BE2C (cell line): ENCODE results near the gene KRTAP3-1.

Experiments
- DNase-seq: peaks from one replicate; pipeline ENCODE4 v3.0.0-alpha.2; 2020
- H3K27me3 ChIP-seq: fragments of 250-450 bp; sonication (Bioruptor Pico); 2 replicates; pipeline ENCODE4 v1.5.1; 2020; ENCODE audit warnings: mild to moderate bottlenecking
- H3K36me3 ChIP-seq: fragments of 250-450 bp; sonication (Bioruptor Pico); 2 replicates; pipeline ENCODE4 v1.5.1; 2020; ENCODE audit warnings: mild to moderate bottlenecking
- H3K4me1 ChIP-seq: fragments of 250-450 bp; sonication (Bioruptor Pico); 2 replicates; pipeline ENCODE4 v1.5.1; 2020
- H3K4me3 ChIP-seq: 2 replicates; pipeline ENCODE4 v1.5.1; 2011; ENCODE audit warnings: low read depth, low read length
- H3K9me3 ChIP-seq: fragments of 250-450 bp; sonication (Bioruptor Pico); 2 replicates; pipeline ENCODE4 v1.5.1; 2020
- CTCF ChIP-seq: IDR thresholded peaks from 2 replicates; pipeline ENCODE4 v1.5.1; 2012; ENCODE audit warnings: mild to moderate bottlenecking, low read depth, low read length

KRTAP3-1 gene

GRCh38 chr17:40960144-40960543 lies 48.8 kb downstream of the KRTAP3-1 start:
- Histone ChIP-seq H3K4me1 (no peaks in the 10 kb centered on the region), H3K36me3 (no peaks in the 10 kb centered on the region), H3K27me3 (peaks cover 47% of the 10 kb centered on the region), H3K9me3 (no peaks in the 10 kb centered on the region; the same call in 1 of the 2 replicates), H3K4me3 (no peak overlapping the region)
- no peak for DNase-seq
- TF ChIP-seq CTCF: no peak
